Fibroblast of peridontal ligament (primary cell): ENCODE results near the gene EPYC.

ENCODE experiments used
- DNase-seq: peaks from one replicate; pipeline ENCODE4 v3.0.0-alpha.2; 2010; ENCODE audit errors: extremely low read depth

The EPYC gene

GRCh38 chr12:90958347-90958746 is 46.4 kb downstream of the EPYC start:
- no peak for DNase-seq

GRCh38 chr12:90954921-90955320 is 49.9 kb downstream of the EPYC start, which contains the start of gene CCER1:
Gene CCER1, minus strand, starts transcription at chr12:90955176. Its CDS starts 434 bp downstream, at chr12:90954742.
- no peak for DNase-seq

GRCh38 chr12:90954428-90954827 is 50.3 kb downstream of the EPYC start:
- no peak for DNase-seq

- no peak for DNase-seq
These were observed 50.8 kb downstream of the EPYC start for GRCh38 chr12:90953956-90954421.

- DNase-seq, result no peak
These were observed 53.2 kb downstream of the EPYC start for GRCh38 chr12:90951432-90952105.

- DNase-seq, result no peak
These were observed 56.9 kb downstream of the EPYC start for GRCh38 chr12:90947869-90948268.

- peak; percentile 62 for DNase-seq
These were observed 59.6 kb downstream of the EPYC start for GRCh38 chr12:90945070-90945649.

- DNase-seq, result no peak
These were observed 61.5 kb downstream of the EPYC start for GRCh38 chr12:90943255-90943654.

GRCh38 chr12:90940872-90941499 is 63.8 kb downstream of the EPYC start:
- DNase-seq, result peak; percentile 74

GRCh38 chr12:90939382-90939781 is 65.4 kb downstream of the EPYC start:
- peak; percentile 23 for DNase-seq

GRCh38 chr12:90938451-90938850 is 66.3 kb downstream of the EPYC start:
- peak; percentile 32 for DNase-seq

GRCh38 chr12:90937651-90938050 is 67.1 kb downstream of the EPYC start:
- DNase-seq, result no peak

GRCh38 chr12:90936230-90937005 is 68.4 kb downstream of the EPYC start:
- DNase-seq, result no peak

- no peak for DNase-seq
These were observed 79.2 kb downstream of the EPYC start for GRCh38 chr12:90925562-90925961.

- DNase-seq, result no peak
These were observed 80.4 kb downstream of the EPYC start for GRCh38 chr12:90924406-90924805.

- DNase-seq, result peak; percentile 77
These were observed 82.6 kb downstream of the EPYC start for GRCh38 chr12:90922145-90922627.

- DNase-seq, result peak; percentile 23
These were observed 83.2 kb downstream of the EPYC start for GRCh38 chr12:90921536-90921935.

- no peak for DNase-seq
These were observed 84.5 kb downstream of the EPYC start for GRCh38 chr12:90920222-90920621.

- no peak for DNase-seq
These were observed 87.3 kb downstream of the EPYC start for GRCh38 chr12:90917431-90917830.

- no peak for DNase-seq
These were observed 88.3 kb downstream of the EPYC start for GRCh38 chr12:90916516-90916915.

GRCh38 chr12:90915353-90915752 is 89.4 kb downstream of the EPYC start:
- no peak for DNase-seq
